Mesendoderm (in vitro differentiated cells): ENCODE results near the gene SUPT5H.
A peak's percentile ranks its signal among the peaks of the same experiment; 100 is the strongest.

Experiments
- DNase-seq: peaks from one replicate; pipeline ENCODE4 v3.0.0; 2013
- H2AK5ac ChIP-seq: 2 replicates; pipeline ENCODE4 v1.6.1; 2013; ENCODE audit warnings: low read length, inconsistent platforms
- H2BK120ac ChIP-seq: 2 replicates; pipeline ENCODE4 v1.6.1; 2013; ENCODE audit warnings: low read depth, mild to moderate bottlenecking, low read length, moderate library complexity, mixed read lengths
- H2BK15ac ChIP-seq: replicated peaks from 2 replicates; pipeline ENCODE4 v1.6.1; 2013; ENCODE audit warnings: low read depth, mild to moderate bottlenecking, moderate library complexity
- H2BK5ac ChIP-seq: 2 replicates; pipeline ENCODE4 v1.6.1; 2013; ENCODE audit warnings: low read length, inconsistent platforms
- H3K18ac ChIP-seq: 2 replicates; pipeline ENCODE4 v1.6.1; 2013; ENCODE audit warnings: mild to moderate bottlenecking, low read length, mixed read lengths
- H3K23ac ChIP-seq: one replicate; pipeline ENCODE4 v1.6.1; 2013; ENCODE audit warnings: low read length
- H3K27ac ChIP-seq: 2 replicates; pipeline ENCODE4 v1.5.1; 2013; ENCODE audit warnings: low read depth, mild to moderate bottlenecking, inconsistent platforms, low read length, moderate library complexity
- H3K27me3 ChIP-seq: 2 replicates; pipeline ENCODE4 v1.6.1; 2013; ENCODE audit warnings: low read length, control low read depth, mild to moderate bottlenecking, inconsistent platforms; ENCODE audit not compliant: insufficient read depth, poor library complexity
- H3K36me3 ChIP-seq: 2 replicates; pipeline ENCODE4 v1.6.1; 2013; ENCODE audit warnings: low read length, inconsistent platforms; ENCODE audit not compliant: control insufficient read depth, insufficient read depth
- H3K4ac ChIP-seq: one replicate; pipeline ENCODE4 v1.6.1; 2013; ENCODE audit warnings: low read depth, mild to moderate bottlenecking, low read length, moderate library complexity
- H3K4me1 ChIP-seq: 2 replicates; pipeline ENCODE4 v1.6.1; 2013; ENCODE audit warnings: low read depth, low read length, inconsistent platforms; ENCODE audit not compliant: control insufficient read depth
- H3K4me2 ChIP-seq: 2 replicates; pipeline ENCODE4 v1.6.1; 2013; ENCODE audit warnings: low read length
- H3K4me3 ChIP-seq: 2 replicates; pipeline ENCODE4 v1.5.1; 2013; ENCODE audit warnings: mild to moderate bottlenecking, low read length
- H3K56ac ChIP-seq: one replicate; pipeline ENCODE4 v1.6.1; 2013; ENCODE audit warnings: low read length
- H3K79me1 ChIP-seq: 2 replicates; pipeline ENCODE4 v1.6.1; 2013; ENCODE audit warnings: low read length, inconsistent platforms
- H3K79me2 ChIP-seq: 2 replicates; pipeline ENCODE4 v1.6.1; 2013; ENCODE audit warnings: mild to moderate bottlenecking, low read length; ENCODE audit not compliant: control insufficient read depth, insufficient read depth
- H3K9ac ChIP-seq: 2 replicates; pipeline ENCODE4 v1.6.1; 2013; ENCODE audit warnings: low read length, inconsistent platforms
- H4K5ac ChIP-seq: one replicate; pipeline ENCODE4 v1.6.1; 2013; ENCODE audit warnings: low read length
- H4K8ac ChIP-seq: one replicate; pipeline ENCODE4 v1.6.1; 2013; ENCODE audit warnings: low read depth, mild to moderate bottlenecking, control low read depth, low read length, moderate library complexity
- WGBS: extraction: QIAGEN DNeasy Blood & Tissue Kit; methylation state at CpG from one replicate; pipeline ENCODE4 v1.1.7; 2013; ENCODE audit warnings: low lambda C conversion rate, missing lambda C conversion rate; ENCODE audit not compliant: insufficient coverage; ENCODE audit errors: extremely low coverage; 5-methylcytosine and 5-hydroxymethylcytosine counted together

The SUPT5H gene

GRCh38 chr19:39408392-39409207 lies 36.8 kb upstream of the SUPT5H start:
- Histone ChIP-seq H3K56ac (peak overlapping the region; percentile 65), H3K27me3 (no peaks in the 10 kb centered on the region), H3K18ac (no peak overlapping the region), H3K4me1 (peaks cover 13% of the 10 kb centered on the region), H3K9ac (peak overlapping the region; percentile 99), H3K23ac (no peak overlapping the region), H3K4me2 (peak overlapping the region; percentile 38), H2BK15ac (no peak overlapping the region), H3K4ac (no peak overlapping the region), H2BK120ac (no peak overlapping the region), H2AK5ac (peak overlapping the region; percentile 88), H4K5ac (no peak overlapping the region), H3K27ac (no peak overlapping the region), H3K79me2 (peaks cover 27% of the 10 kb centered on the region), H2BK5ac (no peak overlapping the region), H3K79me1 (no peaks in the 10 kb centered on the region), H3K36me3 (no peaks in the 10 kb centered on the region), H4K8ac (no peak overlapping the region), H3K4me3 (no peak overlapping the region)
- DNase-seq, result no peak
- no CpG with 5 or more reads among the region's 20 CpGs for WGBS

- peak overlapping the region; percentile 88 for H2BK120ac ChIP-seq
- H3K23ac ChIP-seq, result no peak overlapping the region
- H3K9ac ChIP-seq, result peak overlapping the region; percentile 92
- no CpG with 5 or more reads among the region's 52 CpGs for WGBS
- peak overlapping the region; percentile 62 for H3K4ac ChIP-seq
- peak overlapping the region; percentile 92 for H3K27ac ChIP-seq
- H2BK5ac ChIP-seq, result peak overlapping the region; percentile 91
- peak overlapping the region; percentile 37 for H3K4me3 ChIP-seq
- peak overlapping the region; percentile 90 for H4K8ac ChIP-seq
- H3K4me2 ChIP-seq, result peak overlapping the region; percentile 78
- H2BK15ac ChIP-seq, result no peak overlapping the region
- no peak overlapping the region for H4K5ac ChIP-seq
- peak overlapping the region; percentile 73 for H3K56ac ChIP-seq
- peaks cover 2% of the 10 kb centered on the region for H3K79me1 ChIP-seq
- H3K27me3 ChIP-seq, result no peaks in the 10 kb centered on the region
- peak; percentile 94 for DNase-seq
- H3K36me3 ChIP-seq, result no peaks in the 10 kb centered on the region
- peak overlapping the region; percentile 98 for H3K18ac ChIP-seq
- H2AK5ac ChIP-seq, result no peak overlapping the region
- peaks cover 35% of the 10 kb centered on the region for H3K79me2 ChIP-seq
- H3K4me1 ChIP-seq, result peaks cover 13% of the 10 kb centered on the region
These were observed 36.0 kb upstream of the SUPT5H start for GRCh38 chr19:39409208-39410016.

- Histone ChIP-seq H3K4ac (peak overlapping the region; percentile 62), H2AK5ac (peak overlapping the region; percentile 4), H3K4me2 (peak overlapping the region; percentile 78), H3K36me3 (no peaks in the 10 kb centered on the region), H3K18ac (peak overlapping the region; percentile 98), H3K56ac (peak overlapping the region; percentile 73), H2BK5ac (peak overlapping the region; percentile 91), H3K27ac (peak overlapping the region; percentile 92), H2BK120ac (peak overlapping the region; percentile 88), H3K9ac (peak overlapping the region; percentile 92), H3K4me1 (peaks cover 16% of the 10 kb centered on the region), H3K4me3 (peak overlapping the region; percentile 11), H2BK15ac (no peak overlapping the region), H3K23ac (no peak overlapping the region), H3K79me1 (peaks cover 9% of the 10 kb centered on the region), H4K5ac (no peak overlapping the region), H4K8ac (peak overlapping the region; percentile 90), H3K79me2 (peaks cover 43% of the 10 kb centered on the region), H3K27me3 (no peaks in the 10 kb centered on the region)
- DNase-seq, result peak; percentile 73
- WGBS, result no CpG with 5 or more reads among the region's 35 CpGs
These were observed 35.2 kb upstream of the SUPT5H start for GRCh38 chr19:39410017-39410830.

GRCh38 chr19:39410831-39411080 lies 34.6 kb upstream of the SUPT5H start:
- peak overlapping the region; percentile 7 for H3K27ac ChIP-seq
- H3K9ac ChIP-seq, result peak overlapping the region; percentile 92
- no peak overlapping the region for H2AK5ac ChIP-seq
- DNase-seq, result no peak
- H3K79me1 ChIP-seq, result peaks cover 12% of the 10 kb centered on the region
- no peak overlapping the region for H2BK120ac ChIP-seq
- H2BK5ac ChIP-seq, result no peak overlapping the region
- no peak overlapping the region for H3K23ac ChIP-seq
- H3K36me3 ChIP-seq, result no peaks in the 10 kb centered on the region
- H3K4me1 ChIP-seq, result peaks cover 16% of the 10 kb centered on the region
- H3K4me2 ChIP-seq, result peak overlapping the region; percentile 78
- peaks cover 46% of the 10 kb centered on the region for H3K79me2 ChIP-seq
- H3K18ac ChIP-seq, result peak overlapping the region; percentile 43
- H3K4me3 ChIP-seq, result no peak overlapping the region
- WGBS, result no CpG with 5 or more reads among the region's 1 CpG
- H3K27me3 ChIP-seq, result no peaks in the 10 kb centered on the region
- no peak overlapping the region for H4K8ac ChIP-seq
- no peak overlapping the region for H4K5ac ChIP-seq
- H3K56ac ChIP-seq, result peak overlapping the region; percentile 73
- H3K4ac ChIP-seq, result peak overlapping the region; percentile 44
- H2BK15ac ChIP-seq, result no peak overlapping the region

GRCh38 chr19:39411081-39411831 lies 34.1 kb upstream of the SUPT5H start:
- peak; percentile 42 for DNase-seq
- peak overlapping the region; percentile 66 for H2AK5ac ChIP-seq
- no peak overlapping the region for H2BK5ac ChIP-seq
- no peaks in the 10 kb centered on the region for H3K27me3 ChIP-seq
- peaks cover 16% of the 10 kb centered on the region for H3K4me1 ChIP-seq
- WGBS, result 100% methylated on average over 1 of the region's 9 CpGs
- peaks cover 15% of the 10 kb centered on the region for H3K79me1 ChIP-seq
- peaks cover 51% of the 10 kb centered on the region for H3K79me2 ChIP-seq
- no peak overlapping the region for H3K4me3 ChIP-seq
- H4K8ac ChIP-seq, result no peak overlapping the region
- peak overlapping the region; percentile 7 for H3K27ac ChIP-seq
- no peak overlapping the region for H3K23ac ChIP-seq
- peak overlapping the region; percentile 76 for H3K56ac ChIP-seq
- H3K4me2 ChIP-seq, result peak overlapping the region; percentile 21
- no peak overlapping the region for H4K5ac ChIP-seq
- H3K9ac ChIP-seq, result peak overlapping the region; percentile 92
- H2BK120ac ChIP-seq, result no peak overlapping the region
- H2BK15ac ChIP-seq, result no peak overlapping the region
- no peak overlapping the region for H3K4ac ChIP-seq
- H3K18ac ChIP-seq, result no peak overlapping the region
- no peaks in the 10 kb centered on the region for H3K36me3 ChIP-seq
